Endometrial microvascular endothelial cells (primary cell): ENCODE measurements around the gene HSPH1. TPM values are rescaled to one million over a fixed set of nuclear protein-coding genes. Genes with fewer than 3 reads are reported as not detected.
"Not testable (repeated sequence)": the region's sequence is repeated elsewhere in the genome, so short reads cannot be mapped to it uniquely, and the experiment has no call there.

Experiments used
- in situ Hi-C: cut with HindIII; loops from 2 replicates; pipeline ENCODE4 v1.10.0; 2017; ENCODE audit warnings: low sequenced_read_pairs, low pct_unique_long_range_greater_than_20kb; ENCODE audit errors: inconsistent ontology term
- total RNA-seq: library from RNA; depleted of rRNA; stranded (reverse); fragments of >200 nt; gene quantifications from one replicate; pipeline ENCODE4 v1.2.3, GENCODE V29; 2015; ENCODE audit errors: inconsistent ontology term

HSPH1 gene
- total RNA-seq, 1 donor from 2014 or later = 64.0 TPM

DNA sequence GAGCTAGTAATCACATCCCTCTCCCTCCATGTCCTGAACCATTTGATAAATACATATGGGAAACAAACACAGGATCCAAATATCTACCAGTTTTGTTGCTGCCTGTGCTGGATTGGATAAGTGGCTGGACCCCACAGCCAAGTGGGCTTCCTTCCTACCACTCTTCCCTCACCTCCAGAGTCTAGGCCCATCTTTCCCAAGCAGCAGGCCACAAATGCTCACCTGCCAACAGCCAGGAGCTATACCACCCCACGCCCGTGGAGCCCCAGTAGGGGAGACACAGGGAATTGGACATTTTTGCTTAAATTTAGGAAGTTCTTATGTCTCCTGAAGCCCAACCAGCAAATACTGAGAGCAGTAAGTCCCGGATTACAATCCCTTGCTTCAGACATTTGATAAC is 55.8 kb downstream of the HSPH1 start:
- in situ Hi-C loops = no loop called here

GRCh38 chr13:31105020-31105795 is 56.5 kb downstream of the HSPH1 start:
- in situ Hi-C loops = no loop called here

- in situ Hi-C loops = no loop called here
Measured at GRCh38 chr13:31102905-31103304, 58.8 kb downstream of the HSPH1 start.

DNA sequence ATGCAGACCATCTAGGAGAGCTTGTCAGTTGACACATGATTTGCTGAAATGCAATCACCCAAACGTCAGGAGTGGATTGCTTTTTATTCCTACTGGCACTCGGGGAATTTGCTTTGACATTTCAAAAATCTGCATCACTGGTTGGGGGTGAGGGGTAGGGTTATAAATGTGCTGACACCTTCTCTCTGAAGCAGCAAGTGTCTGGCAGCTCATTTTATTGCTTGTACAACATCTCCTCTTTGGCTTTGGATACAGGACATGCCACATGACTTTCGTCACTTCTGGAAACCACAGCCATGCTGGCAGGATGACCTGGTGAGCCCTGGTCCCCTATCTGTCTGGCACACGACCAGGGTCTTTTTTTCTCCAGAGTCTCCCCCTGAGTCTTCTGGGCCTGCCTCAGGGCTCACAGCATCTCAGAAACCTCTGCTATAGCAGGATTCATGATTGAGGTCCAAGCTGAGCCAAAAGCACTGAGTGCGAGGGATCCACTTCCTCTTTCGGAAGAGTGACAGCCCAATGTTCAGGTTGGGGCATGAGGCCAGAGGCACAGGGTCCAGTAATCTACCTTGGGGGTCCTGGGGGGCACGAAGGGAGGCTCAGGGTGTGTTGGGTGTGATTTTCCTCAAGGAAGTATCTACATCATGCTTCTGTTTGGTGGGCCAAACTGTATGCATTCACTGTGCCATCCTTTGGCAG is 60.1 kb downstream of the HSPH1 start:
- in situ Hi-C loops = no loop called here

- in situ Hi-C loops = no loop called here
Measured at GRCh38 chr13:31100721-31101120, 61.0 kb downstream of the HSPH1 start.

- in situ Hi-C loops = not testable (repeated sequence)
Measured at GRCh38 chr13:31097911-31098434, 63.7 kb downstream of the HSPH1 start.

GRCh38 chr13:31096654-31097302 is 64.9 kb downstream of the HSPH1 start:
- in situ Hi-C loops = no loop called here

DNA sequence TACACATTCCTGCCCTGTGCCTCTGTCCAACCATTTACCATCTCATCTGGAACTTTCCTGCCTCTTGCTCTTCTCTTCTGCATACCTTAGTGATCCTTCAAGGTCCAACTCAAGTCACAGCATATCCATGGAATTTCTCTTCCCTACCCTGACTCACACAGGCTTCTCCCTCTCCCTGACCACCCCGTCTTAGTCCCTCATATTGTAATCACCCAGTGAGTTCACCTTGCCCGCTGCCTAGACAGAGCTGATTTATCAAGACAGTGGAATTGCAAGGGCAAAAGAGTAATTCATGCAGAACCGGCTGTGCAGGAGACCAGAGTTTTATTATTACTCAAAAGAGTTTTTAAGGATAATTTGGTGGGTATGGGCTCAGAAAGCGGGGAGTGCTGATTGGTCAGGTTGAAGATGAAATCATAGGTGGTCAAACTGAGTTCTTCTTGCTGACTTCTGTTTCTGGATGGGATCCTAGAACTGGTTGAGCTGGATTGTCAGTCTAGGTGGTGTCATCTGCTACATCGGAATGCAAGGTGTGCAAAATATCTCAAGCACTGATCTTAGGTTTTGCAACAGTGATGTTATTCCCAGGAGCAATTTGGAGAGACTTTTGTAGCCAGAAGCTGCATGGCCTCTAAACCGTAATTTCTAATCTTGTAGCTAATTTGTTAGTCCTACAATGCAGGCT is 67.2 kb downstream of the HSPH1 start:
- in situ Hi-C loops = no loop called here

GRCh38 chr13:31093145-31093885 is 68.4 kb downstream of the HSPH1 start:
- in situ Hi-C loops = no loop called here

DNA sequence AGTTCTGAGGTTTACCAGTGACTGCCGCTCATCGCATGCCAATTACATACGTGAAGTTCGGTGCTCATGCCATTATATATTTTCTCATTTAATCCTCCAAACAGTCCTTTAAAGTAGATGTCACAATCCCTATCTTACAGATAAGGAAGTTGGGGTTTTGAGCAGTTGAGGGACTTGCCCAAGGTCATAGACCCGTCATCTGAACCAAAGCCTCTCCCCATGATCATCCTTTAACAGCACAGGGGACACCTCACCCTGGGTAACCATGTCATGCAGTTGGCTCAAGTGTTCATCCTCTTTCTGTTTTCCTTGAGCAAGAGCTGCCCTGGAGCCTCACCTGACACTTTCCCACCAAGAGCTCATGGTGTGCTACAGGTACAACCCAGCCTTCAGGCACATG is 69.1 kb downstream of the HSPH1 start:
- in situ Hi-C loops = no loop called here

GRCh38 chr13:31090961-31091624 is 70.6 kb downstream of the HSPH1 start:
- in situ Hi-C loops = no loop called here

DNA sequence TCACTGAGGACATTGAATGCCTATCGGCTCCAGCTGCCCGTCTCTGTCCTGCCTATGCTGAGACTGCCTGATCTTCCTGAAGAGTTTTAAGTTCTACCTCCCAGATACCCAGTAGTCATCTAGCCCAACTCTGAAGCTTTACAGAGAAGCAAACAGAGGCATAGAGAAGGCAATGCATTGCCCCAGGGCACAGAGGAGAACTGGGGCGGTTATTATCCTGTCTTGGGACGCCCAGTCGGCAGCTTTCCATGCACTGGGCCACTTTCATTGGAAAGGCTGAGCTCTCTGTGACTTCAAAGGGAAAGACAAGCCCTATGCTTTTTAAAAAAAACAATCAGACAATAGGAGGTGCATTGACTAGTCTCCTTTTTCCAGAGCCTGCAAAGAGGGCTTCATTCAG is 71.6 kb downstream of the HSPH1 start:
- in situ Hi-C loops = no loop called here

DNA sequence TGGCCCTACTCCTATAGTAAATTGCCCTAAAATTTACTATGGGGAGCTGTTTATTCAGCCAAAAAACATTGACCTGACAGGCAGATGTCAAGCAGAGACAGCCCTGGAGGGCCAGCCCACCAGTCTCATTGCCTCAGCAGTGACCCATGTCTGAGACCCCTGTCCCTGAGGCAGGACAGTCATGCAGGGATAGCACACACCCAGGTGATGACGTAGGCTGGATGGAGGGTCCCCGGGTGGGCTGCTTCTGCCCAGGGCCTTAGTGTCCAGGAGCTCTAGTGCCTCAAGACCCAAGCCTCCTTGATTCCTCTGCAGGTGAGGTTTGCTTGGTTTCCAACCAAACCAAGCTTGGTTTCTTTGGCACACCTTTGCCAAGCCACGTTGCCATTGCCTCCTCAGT is 72.1 kb downstream of the HSPH1 start:
- in situ Hi-C loops = no loop called here

DNA sequence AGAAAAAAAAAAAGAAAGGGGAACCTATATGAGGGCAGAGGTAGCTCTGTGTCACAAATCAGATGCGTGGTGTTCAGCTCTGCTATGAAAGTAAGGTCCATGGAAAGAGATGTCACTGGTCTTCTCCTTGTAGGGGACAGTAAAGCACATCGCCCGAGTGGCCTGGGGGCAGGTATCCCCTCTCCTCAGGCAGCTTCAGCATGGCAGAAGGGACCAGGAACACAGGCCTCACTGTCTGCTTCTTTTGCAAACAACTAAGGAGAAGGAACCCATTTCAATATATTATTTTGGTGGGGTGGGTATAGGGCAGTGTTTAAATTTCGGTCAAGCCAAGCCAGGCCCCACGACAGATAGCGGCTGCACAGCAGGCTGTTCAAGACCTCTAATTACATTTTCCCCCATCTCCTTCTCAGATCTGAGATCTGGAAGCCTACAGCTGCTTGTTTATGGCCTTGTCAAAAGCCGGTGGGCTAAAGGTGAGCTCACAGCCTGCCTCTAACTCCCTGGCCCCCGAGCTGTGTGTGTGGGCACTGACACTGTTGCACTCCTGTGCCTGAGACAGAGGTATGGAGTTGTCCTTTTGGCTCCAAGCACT is 72.8 kb downstream of the HSPH1 start:
- in situ Hi-C loops = no loop called here
